ENCODE measurements around the gene LPP. TPM values are rescaled to one million over a fixed set of nuclear protein-coding genes. Genes with fewer than 3 reads are reported as not detected.

Gene LPP
- total and polyA plus RNA-seq, 2 of the 13 experiments (the other 11 are each of a cell fraction or from before 2014, with no cell fraction given) = 19.2 to 29.9 TPM

DNA sequence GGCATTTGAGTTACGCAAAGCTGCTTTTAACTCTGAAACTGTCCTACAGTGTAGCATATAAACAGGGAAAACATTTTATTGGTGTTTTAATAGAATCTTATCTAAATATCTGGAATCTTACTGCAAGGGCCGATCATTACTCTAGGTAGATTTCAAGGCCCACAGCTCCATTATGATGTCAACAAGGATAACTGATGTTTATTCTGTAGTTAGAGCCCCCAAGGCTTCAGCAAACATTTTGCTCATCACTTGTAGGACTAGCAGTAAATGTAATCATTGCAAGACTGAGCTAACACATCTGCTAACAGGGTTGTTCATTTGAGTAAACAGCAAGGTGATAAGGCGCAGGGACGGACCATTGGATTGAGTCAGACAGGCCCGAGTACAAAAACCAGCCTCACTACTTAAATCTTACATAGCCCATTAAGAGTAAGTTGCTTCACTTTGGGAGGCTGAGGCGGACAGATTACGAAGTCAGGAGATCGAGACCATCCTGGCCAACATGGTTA is 685.3 kb downstream of the LPP start (continued):
- TF ChIP-seq KDM5A (IDR thresholded peaks at IDR 0.05; ENCODE audit: borderline replicate concordance, low read length) (no peak), ELF1 (CRISPR knock-in tag; IDR thresholded peaks at IDR 0.05) (no peak; the same call in 1 of the 2 replicates), RBM22 (optimal IDR thresholded peaks at IDR 0.05; ENCODE audit: low read length) (no peak), ZNF891 (CRISPR knock-in tag; IDR thresholded peaks at IDR 0.05) (no peak), ZNF580 (CRISPR knock-in tag; IDR thresholded peaks at IDR 0.05; ENCODE audit: borderline replicate concordance, low read depth) (peak; percentile 83), ZNF776 (CRISPR knock-in tag; IDR thresholded peaks at IDR 0.05) (no peak), ZNF749 (CRISPR knock-in tag; IDR thresholded peaks at IDR 0.05; ENCODE audit: borderline replicate concordance) (peak; percentile 60; the same call in 1 of the 2 replicates), NONO (IDR thresholded peaks at IDR 0.05) (no peak), NONO (CRISPR knock-in tag; conservative IDR thresholded peaks at IDR 0.05) (peak; percentile 77), NRL (CRISPR knock-in tag; IDR thresholded peaks at IDR 0.05; ENCODE audit: borderline replicate concordance) (no peak), ZNF331 (CRISPR knock-in tag; IDR thresholded peaks at IDR 0.05) (peak; percentile 89), NAIF1 (CRISPR knock-in tag; IDR thresholded peaks at IDR 0.05; ENCODE audit: borderline replicate concordance) (no peak), SIX1 (CRISPR knock-in tag; IDR thresholded peaks at IDR 0.05; ENCODE audit: borderline replicate concordance) (peak; percentile 75), ZNF790 (CRISPR knock-in tag; IDR thresholded peaks at IDR 0.05; ENCODE audit: borderline replicate concordance) (no peak), PCBP2 (optimal IDR thresholded peaks at IDR 0.05; ENCODE audit: low read depth, low read length, poor library complexity, severe bottlenecking) (no peak), AGO2 (optimal IDR thresholded peaks at IDR 0.05; ENCODE audit: low read depth, low read length) (no peak), AHR (CRISPR knock-in tag; IDR thresholded peaks at IDR 0.05) (no peak), TEAD3 (CRISPR knock-in tag; optimal IDR thresholded peaks at IDR 0.05; ENCODE audit: borderline replicate concordance) (peak; percentile 76), ZNF883 (CRISPR knock-in tag; IDR thresholded peaks at IDR 0.05; ENCODE audit: not compliant biosample characterization) (peak; percentile 36), ZBTB37 (CRISPR knock-in tag; IDR thresholded peaks at IDR 0.05) (no peak), SMAD1 (CRISPR knock-in tag; IDR thresholded peaks at IDR 0.05; ENCODE audit: borderline replicate concordance, low read depth) (no peak), NFE2L2 (IDR thresholded peaks at IDR 0.05; ENCODE audit: low read length) (no peak), STAT5B (CRISPR knock-in tag; IDR thresholded peaks at IDR 0.05) (no peak), RELA (CRISPR knock-in tag; IDR thresholded peaks at IDR 0.05) (no peak), TOE1 (CRISPR knock-in tag; IDR thresholded peaks at IDR 0.05) (peak; percentile 95; the same call in 1 of the 2 replicates), AGO1 (IDR thresholded peaks at IDR 0.05; ENCODE audit: low read depth, low read length, poor library complexity, severe bottlenecking) (no peak), FOXP1 (IDR thresholded peaks at IDR 0.05) (peak; percentile 92), FOXP1 (CRISPR knock-in tag; IDR thresholded peaks at IDR 0.05) (peak; percentile 98)
- TF ChIP-seq, protein P1, sequence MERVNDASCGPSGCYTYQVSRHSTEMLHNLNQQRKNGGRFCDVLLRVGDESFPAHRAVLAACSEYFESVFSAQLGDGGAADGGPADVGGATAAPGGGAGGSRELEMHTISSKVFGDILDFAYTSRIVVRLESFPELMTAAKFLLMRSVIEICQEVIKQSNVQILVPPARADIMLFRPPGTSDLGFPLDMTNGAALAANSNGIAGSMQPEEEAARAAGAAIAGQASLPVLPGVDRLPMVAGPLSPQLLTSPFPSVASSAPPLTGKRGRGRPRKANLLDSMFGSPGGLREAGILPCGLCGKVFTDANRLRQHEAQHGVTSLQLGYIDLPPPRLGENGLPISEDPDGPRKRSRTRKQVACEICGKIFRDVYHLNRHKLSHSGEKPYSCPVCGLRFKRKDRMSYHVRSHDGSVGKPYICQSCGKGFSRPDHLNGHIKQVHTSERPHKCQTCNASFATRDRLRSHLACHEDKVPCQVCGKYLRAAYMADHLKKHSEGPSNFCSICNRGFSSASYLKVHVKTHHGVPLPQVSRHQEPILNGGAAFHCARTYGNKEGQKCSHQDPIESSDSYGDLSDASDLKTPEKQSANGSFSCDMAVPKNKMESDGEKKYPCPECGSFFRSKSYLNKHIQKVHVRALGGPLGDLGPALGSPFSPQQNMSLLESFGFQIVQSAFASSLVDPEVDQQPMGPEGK (CRISPR knock-in tag; IDR thresholded peaks at IDR 0.05) = peak; percentile 94
- TF ChIP-seq, protein P2, sequence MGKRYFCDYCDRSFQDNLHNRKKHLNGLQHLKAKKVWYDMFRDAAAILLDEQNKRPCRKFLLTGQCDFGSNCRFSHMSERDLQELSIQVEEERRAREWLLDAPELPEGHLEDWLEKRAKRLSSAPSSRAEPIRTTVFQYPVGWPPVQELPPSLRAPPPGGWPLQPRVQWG (CRISPR knock-in tag; IDR thresholded peaks at IDR 0.05; ENCODE audit: borderline replicate concordance, low read depth) = no peak
